ENCODE measurements around the gene YKT6.

Gene YKT6

GRCh38 chr7:44180631-44181030 is 20.1 kb upstream of the YKT6 start:
- Mint-ChIP-seq H3K4me3 (no peak overlapping the region), H3K9me3 (peaks cover 8% of the 10 kb centered on the region), H3K27ac (no peak overlapping the region), H3K36me3 (ENCODE audit: low read depth) (no peaks in the 10 kb centered on the region), H3K4me1 (ENCODE audit: low read depth) (peaks cover 5% of the 10 kb centered on the region), H3K27me3 (peaks cover 9% of the 10 kb centered on the region)
- intact Hi-C loops (cut with micrococcal nuclease): no loop called here

- Mint-ChIP-seq H3K4me3 (no peak overlapping the region), H3K27ac (no peak overlapping the region), H3K4me1 (ENCODE audit: low read depth) (peaks cover 5% of the 10 kb centered on the region), H3K36me3 (ENCODE audit: low read depth) (no peaks in the 10 kb centered on the region), H3K9me3 (peaks cover 8% of the 10 kb centered on the region), H3K27me3 (peaks cover 5% of the 10 kb centered on the region)
- intact Hi-C loops (cut with micrococcal nuclease): no loop called here
These were observed 18.0 kb upstream of the YKT6 start for GRCh38 chr7:44182827-44183226.

DNA sequence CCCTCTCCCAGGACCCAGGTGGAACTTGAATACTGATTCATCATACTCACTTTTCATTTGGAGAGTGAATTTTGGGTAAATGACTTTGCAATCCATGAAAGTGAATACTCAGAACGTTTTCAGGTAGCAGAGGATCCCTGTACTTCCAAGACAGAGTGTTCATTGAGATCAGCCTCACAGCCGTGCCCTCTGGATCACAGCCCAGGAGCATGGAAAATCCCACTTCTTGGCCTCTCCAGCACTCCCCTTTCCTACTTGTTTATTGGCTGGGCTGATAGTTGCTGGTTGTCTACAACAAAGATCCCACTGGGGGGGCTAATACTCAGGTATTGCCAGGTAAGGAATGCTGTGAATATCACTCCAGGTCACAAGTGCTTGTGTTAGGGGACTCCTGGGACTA is 17.4 kb upstream of the YKT6 start:
- no peak overlapping the region for H3K4me3 Mint-ChIP-seq
- H3K36me3 Mint-ChIP-seq (ENCODE audit: low read depth): no peaks in the 10 kb centered on the region
- peaks cover 8% of the 10 kb centered on the region for H3K9me3 Mint-ChIP-seq
- intact Hi-C loops (cut with micrococcal nuclease): no loop called here
- peaks cover 5% of the 10 kb centered on the region for H3K27me3 Mint-ChIP-seq
- H3K27ac Mint-ChIP-seq: no peak overlapping the region
- H3K4me1 Mint-ChIP-seq (ENCODE audit: low read depth): peaks cover 5% of the 10 kb centered on the region

- H3K4me3 Mint-ChIP-seq: no peak overlapping the region
- no peak overlapping the region for H3K27ac Mint-ChIP-seq
- H3K36me3 Mint-ChIP-seq (ENCODE audit: low read depth): no peaks in the 10 kb centered on the region
- peaks cover 5% of the 10 kb centered on the region for H3K4me1 Mint-ChIP-seq (ENCODE audit: low read depth)
- intact Hi-C loops (cut with micrococcal nuclease): no loop called here
- H3K9me3 Mint-ChIP-seq: peaks cover 8% of the 10 kb centered on the region
- peaks cover 5% of the 10 kb centered on the region for H3K27me3 Mint-ChIP-seq
These were observed 16.4 kb upstream of the YKT6 start for GRCh38 chr7:44184206-44184872.

- intact Hi-C loops (cut with micrococcal nuclease): no loop called here
These were observed 15.8 kb upstream of the YKT6 start for GRCh38 chr7:44184873-44185446.

DNA sequence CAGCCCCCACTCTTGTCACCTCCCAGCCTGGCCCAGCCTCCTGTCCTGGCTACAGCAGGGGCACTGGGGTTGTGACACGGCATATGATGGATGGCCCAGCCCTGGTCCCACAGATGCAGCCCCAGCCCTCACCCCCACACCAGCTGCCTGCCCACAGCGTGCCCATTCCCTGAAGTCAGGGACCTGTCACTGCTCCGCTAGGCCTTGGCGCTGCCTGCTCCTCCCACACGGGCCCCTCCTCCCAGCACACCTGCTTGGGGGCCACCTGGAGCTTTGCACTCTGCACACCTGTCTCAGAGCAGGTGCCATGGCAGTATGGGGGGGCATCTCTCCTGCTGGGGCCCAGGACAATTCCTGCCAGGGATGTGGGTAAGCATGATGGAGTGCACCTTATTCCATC is 15.0 kb upstream of the YKT6 start:
- Mint-ChIP-seq H3K4me1 (ENCODE audit: low read depth) (peaks cover 5% of the 10 kb centered on the region), H3K36me3 (ENCODE audit: low read depth) (no peaks in the 10 kb centered on the region), H3K9me3 (peaks cover 8% of the 10 kb centered on the region), H3K4me3 (no peak overlapping the region), H3K27ac (no peak overlapping the region), H3K27me3 (peaks cover 5% of the 10 kb centered on the region)
- intact Hi-C loops (cut with micrococcal nuclease): no loop called here

More at GRCh38 chr7:44184873-44185446, 15.8 kb upstream of the YKT6 start:
- H3K4me3 Mint-ChIP-seq: no peak overlapping the region
- no peaks in the 10 kb centered on the region for H3K36me3 Mint-ChIP-seq (ENCODE audit: low read depth)
- peaks cover 5% of the 10 kb centered on the region for H3K27me3 Mint-ChIP-seq
- H3K9me3 Mint-ChIP-seq: peaks cover 8% of the 10 kb centered on the region
- no peak overlapping the region for H3K27ac Mint-ChIP-seq
- H3K4me1 Mint-ChIP-seq (ENCODE audit: low read depth): peaks cover 5% of the 10 kb centered on the region

DNA sequence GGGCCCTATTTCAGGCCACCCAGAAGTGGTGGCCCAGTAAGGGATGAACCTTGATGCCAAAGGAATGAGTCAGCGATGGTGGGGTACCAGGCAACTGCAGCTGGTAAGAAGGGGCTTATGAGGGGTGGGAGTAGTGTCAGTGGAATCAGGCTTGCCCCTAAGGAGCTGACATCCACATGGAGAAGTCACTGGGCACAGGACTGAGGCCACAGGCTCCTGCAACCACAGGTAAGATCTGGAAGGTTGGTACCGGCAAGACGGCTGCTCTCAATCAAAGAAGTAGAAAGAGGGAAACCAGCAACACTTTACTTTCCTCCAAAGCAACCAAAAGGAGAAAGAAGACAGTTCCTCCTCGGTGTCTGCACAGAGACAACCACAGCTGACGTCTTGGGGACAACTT is 14.0 kb upstream of the YKT6 start:
- peaks cover 6% of the 10 kb centered on the region for H3K27me3 Mint-ChIP-seq
- H3K27ac Mint-ChIP-seq: no peak overlapping the region
- intact Hi-C loops (cut with micrococcal nuclease): no loop called here
- H3K9me3 Mint-ChIP-seq: peaks cover 8% of the 10 kb centered on the region
- H3K4me1 Mint-ChIP-seq (ENCODE audit: low read depth): peaks cover 5% of the 10 kb centered on the region
- no peak overlapping the region for H3K4me3 Mint-ChIP-seq
- no peaks in the 10 kb centered on the region for H3K36me3 Mint-ChIP-seq (ENCODE audit: low read depth)

GRCh38 chr7:44187636-44188416 is 13.0 kb upstream of the YKT6 start:
- no peaks in the 10 kb centered on the region for H3K36me3 Mint-ChIP-seq (ENCODE audit: low read depth)
- H3K27me3 Mint-ChIP-seq: peaks cover 10% of the 10 kb centered on the region
- peaks cover 5% of the 10 kb centered on the region for H3K4me1 Mint-ChIP-seq (ENCODE audit: low read depth)
- intact Hi-C loops (cut with micrococcal nuclease): no loop called here
- no peak overlapping the region for H3K27ac Mint-ChIP-seq
- peaks cover 4% of the 10 kb centered on the region for H3K9me3 Mint-ChIP-seq
- no peak overlapping the region for H3K4me3 Mint-ChIP-seq

DNA sequence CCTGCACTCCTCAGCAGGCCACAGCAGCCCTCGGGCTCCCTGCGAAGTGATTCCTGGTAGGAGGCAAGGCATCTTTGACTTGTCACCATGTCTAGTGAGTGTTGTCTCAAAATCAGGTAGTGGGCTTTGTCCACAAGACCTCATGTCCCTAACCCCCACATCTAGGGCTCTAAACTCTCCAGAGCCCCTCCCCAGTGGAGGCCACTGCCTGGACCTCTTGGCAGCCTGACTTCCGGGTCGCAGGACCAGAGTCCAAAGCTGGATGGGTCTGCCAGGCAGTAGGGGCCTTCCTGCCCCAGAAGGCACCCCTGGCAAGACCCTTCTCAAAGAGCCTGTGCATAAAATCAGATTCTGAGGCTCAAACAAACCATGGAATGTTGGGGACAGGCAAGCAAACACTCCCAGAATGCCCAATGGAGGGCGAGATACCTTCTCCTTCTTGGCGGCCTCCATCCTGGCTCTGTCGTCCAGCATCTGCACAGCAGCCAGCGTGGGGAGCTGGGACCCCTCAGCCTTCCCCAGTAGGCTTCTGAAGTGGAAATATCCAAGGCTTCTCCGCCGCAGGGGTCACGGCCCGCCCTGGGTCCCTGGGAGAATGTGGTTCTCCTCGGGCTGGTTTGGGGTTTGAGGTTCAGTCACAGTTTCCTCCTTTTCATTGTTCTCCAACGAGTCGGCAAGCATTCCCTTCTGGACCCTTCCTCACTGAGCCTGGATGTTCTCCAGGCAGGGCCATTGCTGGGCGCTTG is 12.1 kb upstream of the YKT6 start:
- H3K9me3 Mint-ChIP-seq: no peaks in the 10 kb centered on the region
- H3K4me1 Mint-ChIP-seq (ENCODE audit: low read depth): peaks cover 5% of the 10 kb centered on the region
- H3K36me3 Mint-ChIP-seq (ENCODE audit: low read depth): no peaks in the 10 kb centered on the region
- intact Hi-C loops (cut with micrococcal nuclease): no loop called here
- H3K27me3 Mint-ChIP-seq: peaks cover 12% of the 10 kb centered on the region
- no peak overlapping the region for H3K4me3 Mint-ChIP-seq
- H3K27ac Mint-ChIP-seq: no peak overlapping the region

DNA sequence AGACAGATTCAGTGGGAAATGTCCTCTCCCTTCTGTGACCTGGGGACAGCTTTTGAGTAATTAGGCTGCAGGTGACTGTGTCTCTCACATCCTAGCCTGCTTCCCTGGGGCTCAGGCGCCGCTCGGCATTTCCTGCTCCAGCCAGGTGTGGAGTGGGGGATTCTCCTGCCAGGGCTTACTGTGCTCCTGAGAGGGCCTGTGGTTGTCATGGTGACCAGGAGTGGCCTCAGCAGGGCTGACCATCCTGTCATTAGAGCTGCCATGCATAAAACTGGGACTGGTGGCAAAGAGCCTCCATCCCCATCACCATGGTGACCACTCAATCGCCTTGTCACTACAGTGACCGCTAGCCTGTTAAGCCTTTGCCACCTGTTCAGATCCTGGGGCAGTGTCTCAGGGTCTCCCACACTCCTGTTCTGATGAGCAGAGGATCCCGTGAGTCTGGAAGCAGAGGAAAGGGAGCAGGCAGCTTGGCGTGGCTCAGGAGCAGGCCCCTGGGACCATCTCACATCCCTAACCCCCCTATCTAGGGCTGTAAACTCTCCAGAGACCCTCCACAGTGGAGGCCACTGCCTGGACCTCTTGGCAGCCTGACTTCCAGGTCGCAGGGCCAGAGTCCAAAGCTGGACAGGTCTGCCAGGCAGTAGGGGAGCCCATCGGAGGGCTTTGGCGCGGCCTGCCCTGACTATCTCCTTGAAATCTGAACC is 11.3 kb upstream of the YKT6 start, which contains the start of gene GCK:
TSS of gene GCK (minus strand) at position 154 of the 707 bp plus-strand sequence. CDS start 486 bp downstream, outside the sequence.
- no peaks in the 10 kb centered on the region for H3K36me3 Mint-ChIP-seq (ENCODE audit: low read depth)

DNA sequence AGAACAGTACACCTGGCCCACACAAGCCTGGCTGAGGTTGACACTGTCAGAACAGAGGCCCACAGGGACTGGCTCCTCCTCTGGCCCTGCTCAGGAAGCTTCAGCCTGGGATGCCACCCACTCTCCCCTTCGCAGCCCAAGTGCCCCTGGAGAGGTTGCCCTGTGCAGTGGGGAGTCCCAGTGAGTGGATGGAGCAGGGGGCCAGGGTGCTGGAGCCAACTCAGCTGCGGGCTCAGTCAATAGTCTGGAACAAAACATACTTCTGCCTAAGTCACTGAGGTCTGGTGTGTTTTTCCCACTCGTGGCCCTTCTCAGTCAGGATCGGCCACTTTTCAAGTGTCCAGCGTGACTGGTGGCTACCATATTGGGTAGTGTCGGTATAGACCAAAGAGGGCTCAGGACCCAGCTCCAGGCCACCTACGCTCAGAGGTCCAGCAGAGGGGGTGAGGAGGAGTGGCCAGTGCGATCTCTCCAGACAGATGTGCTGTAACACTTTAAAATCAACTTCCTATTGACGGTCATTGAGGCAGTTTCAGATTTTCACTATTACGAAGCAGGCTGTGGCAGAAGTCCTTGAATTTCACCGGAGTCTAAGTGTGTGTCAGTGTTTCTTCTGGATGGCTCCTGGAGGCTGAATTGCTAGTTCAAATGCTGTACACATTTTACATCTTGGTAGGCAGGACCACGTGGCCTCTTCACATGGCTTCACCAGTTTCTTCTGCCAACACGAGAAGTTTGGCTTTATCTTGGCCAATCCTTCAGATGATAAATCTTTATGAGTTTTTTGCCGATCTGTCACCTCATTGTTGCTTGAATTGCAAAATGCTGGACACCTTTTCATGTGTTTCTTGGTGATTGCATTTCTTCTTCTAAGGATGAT is 10.5 kb upstream of the YKT6 start:
- Mint-ChIP-seq H3K9me3 (peaks cover 8% of the 10 kb centered on the region), H3K27me3 (peaks cover 12% of the 10 kb centered on the region), H3K27ac (no peak overlapping the region), H3K4me1 (ENCODE audit: low read depth) (no peaks in the 10 kb centered on the region), H3K36me3 (ENCODE audit: low read depth) (no peaks in the 10 kb centered on the region), H3K4me3 (no peak overlapping the region)
- intact Hi-C loops (cut with micrococcal nuclease): no loop called here

More for the DNA sequence above, 11.3 kb upstream of the YKT6 start, which contains the start of gene GCK:
- H3K4me1 Mint-ChIP-seq (ENCODE audit: low read depth): peaks cover 5% of the 10 kb centered on the region
- H3K4me3 Mint-ChIP-seq: no peak within 1 kb of the TSS
- no peak within 1 kb of the TSS for H3K27ac Mint-ChIP-seq
- intact Hi-C loops (cut with micrococcal nuclease): no loop called here
- peaks cover 12% of the 10 kb centered on the region for H3K27me3 Mint-ChIP-seq
- peaks cover 7% of the 10 kb centered on the region for H3K9me3 Mint-ChIP-seq

DNA sequence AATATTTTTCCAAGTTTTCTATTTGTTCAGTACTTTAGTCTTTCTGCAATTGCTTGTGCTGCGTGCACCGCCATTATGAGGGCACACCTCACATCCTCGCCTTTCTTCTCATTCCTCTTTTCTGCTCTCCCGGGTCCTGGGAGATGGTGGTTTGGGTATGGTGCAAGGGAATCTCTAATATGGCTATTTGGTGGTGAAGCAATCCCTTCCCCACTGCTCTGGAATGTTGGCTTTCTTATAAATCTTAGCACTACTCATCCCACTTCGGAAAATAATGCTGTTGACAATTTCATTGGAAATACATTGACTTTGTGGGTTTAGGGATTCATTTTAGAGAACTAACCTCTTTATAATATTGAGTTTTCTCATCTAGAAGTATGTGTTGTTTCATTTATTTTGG is 9.6 kb upstream of the YKT6 start:
- Mint-ChIP-seq H3K9me3 (peaks cover 8% of the 10 kb centered on the region), H3K27me3 (peaks cover 12% of the 10 kb centered on the region), H3K4me3 (no peak overlapping the region), H3K27ac (no peak overlapping the region), H3K36me3 (ENCODE audit: low read depth) (no peaks in the 10 kb centered on the region), H3K4me1 (ENCODE audit: low read depth) (no peaks in the 10 kb centered on the region)
- intact Hi-C loops (cut with micrococcal nuclease): no loop called here

All from dendritic cell treated with granulocyte-macrophage colony-stimulating factor and Interleukin-4, amounts not matched to agents 40 ng/mL and 50 ng/mL, for 4 days (primary cell).